HEK293 (cell line): ENCODE data around the gene PARP3.

Source experiments
- KLF1 ChIP-seq: fragments of 450-650 bp; formaldehyde crosslinking; IDR thresholded peaks from 2 replicates; pipeline ENCODE4 v1.5.1; 2016; ENCODE audit warnings: missing biosample characterization, missing genetic modification characterization
- KLF10 ChIP-seq: fragments of 450-650 bp; IDR thresholded peaks from 2 replicates; pipeline ENCODE4 v1.5.1; 2018; ENCODE audit warnings: missing biosample characterization, mild to moderate bottlenecking, missing genetic modification characterization
- KLF9 ChIP-seq: fragments of 450-650 bp; formaldehyde crosslinking; IDR thresholded peaks from 2 replicates; pipeline ENCODE4 v1.5.1; 2016; ENCODE audit warnings: missing biosample characterization, missing genetic modification characterization, low read depth
- MZF1 ChIP-seq: fragments of 450-650 bp; formaldehyde crosslinking; IDR thresholded peaks from 2 replicates; pipeline ENCODE4 v1.5.1; 2017; ENCODE audit warnings: missing biosample characterization, missing genetic modification characterization, borderline replicate concordance
- PBX3 ChIP-seq: sonication (generic); formaldehyde crosslinking; IDR thresholded peaks from 2 replicates; pipeline ENCODE4 v1.8.1; 2022; ENCODE audit warnings: mild to moderate bottlenecking, moderate library complexity, missing genetic modification reagents
- SCRT2 ChIP-seq: fragments of 450-650 bp; formaldehyde crosslinking; IDR thresholded peaks from 2 replicates; pipeline ENCODE4 v1.5.1; 2016; ENCODE audit warnings: missing biosample characterization, missing genetic modification characterization
- WT1 ChIP-seq: fragments of 450-650 bp; formaldehyde crosslinking; IDR thresholded peaks from 2 replicates; pipeline ENCODE4 v1.5.1; 2016; ENCODE audit warnings: missing biosample characterization, missing genetic modification characterization
- ZBTB11 ChIP-seq: fragments of 450-650 bp; formaldehyde crosslinking; conservative IDR thresholded peaks from 2 replicates; pipeline ENCODE4 v1.5.1; 2016; ENCODE audit warnings: low read depth, missing biosample characterization, missing genetic modification characterization
- ZBTB17 ChIP-seq: fragments of 450-650 bp; formaldehyde crosslinking; IDR thresholded peaks from 2 replicates; pipeline ENCODE4 v1.5.1; 2016; ENCODE audit warnings: missing biosample characterization, missing genetic modification characterization
- ZFP41 ChIP-seq: fragments of 450-650 bp; formaldehyde crosslinking; IDR thresholded peaks from 2 replicates; pipeline ENCODE4 v1.5.1; 2016; ENCODE audit warnings: missing biosample characterization, missing genetic modification characterization, borderline replicate concordance
- ZIC2 ChIP-seq: fragments of 450-650 bp; formaldehyde crosslinking; IDR thresholded peaks from 2 replicates; pipeline ENCODE4 v1.5.1; 2016; ENCODE audit warnings: missing biosample characterization, missing genetic modification characterization
- ZNF16 ChIP-seq: fragments of 450-650 bp; formaldehyde crosslinking; IDR thresholded peaks from 2 replicates; pipeline ENCODE4 v1.5.1; 2016; ENCODE audit warnings: low read depth, missing biosample characterization, missing genetic modification characterization
- ZNF2 ChIP-seq: fragments of 450-650 bp; formaldehyde crosslinking; IDR thresholded peaks from 2 replicates; pipeline ENCODE4 v1.5.1; 2016; ENCODE audit warnings: missing biosample characterization, missing genetic modification characterization
- ZNF292 ChIP-seq: fragments of 450-650 bp; formaldehyde crosslinking; IDR thresholded peaks from 2 replicates; pipeline ENCODE4 v1.5.1; 2016; ENCODE audit warnings: low read depth, missing biosample characterization, missing genetic modification characterization, borderline replicate concordance
- ZNF37A ChIP-seq: fragments of 450-650 bp; IDR thresholded peaks from 2 replicates; pipeline ENCODE4 v1.5.1; 2018; ENCODE audit warnings: missing biosample characterization, missing genetic modification characterization
- ZNF48 ChIP-seq: fragments of 450-650 bp; formaldehyde crosslinking; IDR thresholded peaks from 2 replicates; pipeline ENCODE4 v1.5.1; 2016; ENCODE audit warnings: missing biosample characterization, missing genetic modification characterization
- ZNF596 ChIP-seq: fragments of 450-650 bp; IDR thresholded peaks from 2 replicates; pipeline ENCODE4 v1.5.0; 2018; ENCODE audit warnings: missing biosample characterization, mild to moderate bottlenecking, missing genetic modification characterization, moderate library complexity
- ZNF629 ChIP-seq: fragments of 450-650 bp; formaldehyde crosslinking; IDR thresholded peaks from 2 replicates; pipeline ENCODE4 v1.5.1; 2017; ENCODE audit warnings: missing biosample characterization, missing genetic modification characterization
- ZNF747 ChIP-seq: fragments of 450-650 bp; formaldehyde crosslinking; IDR thresholded peaks from 2 replicates; pipeline ENCODE4 v1.5.1; 2016; ENCODE audit warnings: missing biosample characterization, missing genetic modification characterization
- ZNF776 ChIP-seq: fragments of 450-650 bp; formaldehyde crosslinking; IDR thresholded peaks from 2 replicates; pipeline ENCODE4 v1.5.0; 2017; ENCODE audit warnings: missing biosample characterization, missing genetic modification characterization, borderline replicate concordance
- ZNF791 ChIP-seq: fragments of 450-650 bp; formaldehyde crosslinking; IDR thresholded peaks from 2 replicates; pipeline ENCODE4 v1.5.1; 2016; ENCODE audit warnings: missing biosample characterization, missing genetic modification characterization
- TF ChIP-seq, protein P1 (sequence below): fragments of 450-650 bp; formaldehyde crosslinking; optimal IDR thresholded peaks from 2 replicates; pipeline ENCODE3; 2016; ENCODE audit warnings: missing biosample characterization, mild to moderate bottlenecking, missing genetic modification characterization
- TF ChIP-seq, protein P2 (sequence below): fragments of 450-650 bp; formaldehyde crosslinking; IDR thresholded peaks from 2 replicates; pipeline ENCODE4 v1.5.1; 2016; ENCODE audit warnings: missing biosample characterization, missing genetic modification characterization, low read depth
- TF ChIP-seq, protein P3 (sequence below): fragments of 450-650 bp; formaldehyde crosslinking; IDR thresholded peaks from 2 replicates; pipeline ENCODE4 v1.5.1; 2017; ENCODE audit warnings: missing biosample characterization, mild to moderate bottlenecking, missing genetic modification characterization, moderate library complexity
- TF ChIP-seq, protein P4 (sequence below): fragments of 450-650 bp; formaldehyde crosslinking; IDR thresholded peaks from 2 replicates; pipeline ENCODE4 v1.5.1; 2016; ENCODE audit warnings: missing biosample characterization, missing genetic modification characterization
- TF ChIP-seq, protein P5 (sequence below): fragments of 450-650 bp; formaldehyde crosslinking; IDR thresholded peaks from 2 replicates; pipeline ENCODE4 v1.5.1; 2016; ENCODE audit warnings: missing biosample characterization, missing genetic modification characterization

Gene PARP3

DNA sequence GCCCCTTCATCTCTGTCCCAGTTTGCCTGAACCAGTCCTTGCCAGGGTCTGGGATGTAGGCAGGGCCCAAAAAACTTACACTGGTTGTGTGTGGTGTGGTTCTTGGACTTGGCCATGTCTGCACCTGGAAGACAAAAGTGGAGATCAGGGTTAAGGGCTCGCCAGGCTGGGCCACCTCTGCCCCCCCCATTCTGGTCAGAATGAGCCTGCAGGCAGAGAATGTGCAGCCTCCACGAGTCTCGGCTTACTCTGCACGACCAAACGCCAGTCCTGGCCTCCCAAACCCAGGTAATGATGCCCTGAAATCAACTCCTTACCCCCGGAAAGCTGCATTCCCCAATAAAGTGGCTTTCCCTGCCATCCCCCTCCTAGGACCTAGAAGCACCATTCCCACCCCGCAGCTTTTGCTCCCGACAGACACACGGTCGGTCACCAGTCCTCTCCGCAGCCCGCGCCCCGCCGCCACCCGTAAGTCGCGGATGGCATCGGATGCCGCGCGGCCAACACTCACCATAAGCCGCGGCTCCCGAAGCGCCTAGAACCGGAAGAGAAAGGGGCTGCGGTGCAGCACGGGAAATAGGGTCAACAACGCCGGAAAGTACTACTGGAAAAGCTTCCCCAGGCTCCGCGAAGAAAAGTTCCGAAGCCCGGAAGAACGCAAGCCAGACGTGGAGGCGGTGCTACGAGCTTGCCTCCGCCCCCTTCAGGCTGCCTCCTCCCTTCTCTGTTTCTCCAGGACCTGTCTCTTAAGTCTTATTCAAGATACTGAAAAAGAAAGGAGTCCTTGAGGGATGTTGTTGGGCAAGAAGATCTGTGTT, 53.4 kb downstream of the PARP3 start, which contains the start of gene RPL29 (continued):
- TF ChIP-seq, protein P1, sequence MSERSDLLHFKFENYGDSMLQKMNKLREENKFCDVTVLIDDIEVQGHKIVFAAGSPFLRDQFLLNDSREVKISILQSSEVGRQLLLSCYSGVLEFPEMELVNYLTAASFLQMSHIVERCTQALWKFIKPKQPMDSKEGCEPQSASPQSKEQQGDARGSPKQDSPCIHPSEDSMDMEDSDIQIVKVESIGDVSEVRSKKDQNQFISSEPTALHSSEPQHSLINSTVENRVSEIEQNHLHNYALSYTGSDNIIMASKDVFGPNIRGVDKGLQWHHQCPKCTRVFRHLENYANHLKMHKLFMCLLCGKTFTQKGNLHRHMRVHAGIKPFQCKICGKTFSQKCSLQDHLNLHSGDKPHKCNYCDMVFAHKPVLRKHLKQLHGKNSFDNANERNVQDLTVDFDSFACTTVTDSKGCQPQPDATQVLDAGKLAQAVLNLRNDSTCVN (tag by site-specific recombination), result peak; percentile 33
- TF ChIP-seq ZNF747 (no peak), ZBTB17 (no peak; the same call in none of the 2 replicates), PBX3 (no peak), KLF1 (tag by site-specific recombination) (no peak), WT1 (peak; percentile 43; the same call in 1 of the 2 replicates), MZF1 (tag by site-specific recombination) (no peak), ZIC2 (tag by site-specific recombination) (no peak), ZNF2 (tag by site-specific recombination) (peak; percentile 94), SCRT2 (no peak), ZNF596 (tag by site-specific recombination) (no peak), ZNF48 (tag by site-specific recombination) (no peak), ZNF629 (tag by site-specific recombination) (peak; percentile 86), KLF10 (tag by site-specific recombination) (peak; percentile 60), ZFP41 (no peak), ZNF292 (tag by site-specific recombination) (no peak), ZNF776 (tag by site-specific recombination) (no peak), ZNF37A (tag by site-specific recombination) (no peak), ZNF16 (tag by site-specific recombination) (no peak), ZBTB11 (peak; percentile 99), ZNF791 (tag by site-specific recombination) (no peak), KLF9 (peak; percentile 41; the same call in 1 of the 2 replicates)
- TF ChIP-seq, protein P2, sequence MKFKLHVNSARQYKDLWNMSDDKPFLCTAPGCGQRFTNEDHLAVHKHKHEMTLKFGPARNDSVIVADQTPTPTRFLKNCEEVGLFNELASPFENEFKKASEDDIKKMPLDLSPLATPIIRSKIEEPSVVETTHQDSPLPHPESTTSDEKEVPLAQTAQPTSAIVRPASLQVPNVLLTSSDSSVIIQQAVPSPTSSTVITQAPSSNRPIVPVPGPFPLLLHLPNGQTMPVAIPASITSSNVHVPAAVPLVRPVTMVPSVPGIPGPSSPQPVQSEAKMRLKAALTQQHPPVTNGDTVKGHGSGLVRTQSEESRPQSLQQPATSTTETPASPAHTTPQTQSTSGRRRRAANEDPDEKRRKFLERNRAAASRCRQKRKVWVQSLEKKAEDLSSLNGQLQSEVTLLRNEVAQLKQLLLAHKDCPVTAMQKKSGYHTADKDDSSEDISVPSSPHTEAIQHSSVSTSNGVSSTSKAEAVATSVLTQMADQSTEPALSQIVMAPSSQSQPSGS, result no peak
- TF ChIP-seq, protein P3, sequence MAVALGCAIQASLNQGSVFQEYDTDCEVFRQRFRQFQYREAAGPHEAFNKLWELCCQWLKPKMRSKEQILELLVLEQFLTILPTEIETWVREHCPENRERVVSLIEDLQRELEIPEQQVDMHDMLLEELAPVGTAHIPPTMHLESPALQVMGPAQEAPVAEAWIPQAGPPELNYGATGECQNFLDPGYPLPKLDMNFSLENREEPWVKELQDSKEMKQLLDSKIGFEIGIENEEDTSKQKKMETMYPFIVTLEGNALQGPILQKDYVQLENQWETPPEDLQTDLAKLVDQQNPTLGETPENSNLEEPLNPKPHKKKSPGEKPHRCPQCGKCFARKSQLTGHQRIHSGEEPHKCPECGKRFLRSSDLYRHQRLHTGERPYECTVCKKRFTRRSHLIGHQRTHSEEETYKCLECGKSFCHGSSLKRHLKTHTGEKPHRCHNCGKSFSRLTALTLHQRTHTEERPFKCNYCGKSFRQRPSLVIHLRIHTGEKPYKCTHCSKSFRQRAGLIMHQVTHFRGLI, result peak; percentile 42; the same call in 1 of the 2 replicates
- TF ChIP-seq, protein P4, sequence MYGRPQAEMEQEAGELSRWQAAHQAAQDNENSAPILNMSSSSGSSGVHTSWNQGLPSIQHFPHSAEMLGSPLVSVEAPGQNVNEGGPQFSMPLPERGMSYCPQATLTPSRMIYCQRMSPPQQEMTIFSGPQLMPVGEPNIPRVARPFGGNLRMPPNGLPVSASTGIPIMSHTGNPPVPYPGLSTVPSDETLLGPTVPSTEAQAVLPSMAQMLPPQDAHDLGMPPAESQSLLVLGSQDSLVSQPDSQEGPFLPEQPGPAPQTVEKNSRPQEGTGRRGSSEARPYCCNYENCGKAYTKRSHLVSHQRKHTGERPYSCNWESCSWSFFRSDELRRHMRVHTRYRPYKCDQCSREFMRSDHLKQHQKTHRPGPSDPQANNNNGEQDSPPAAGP (tag by site-specific recombination), result peak; percentile 84
- TF ChIP-seq, protein P5, sequence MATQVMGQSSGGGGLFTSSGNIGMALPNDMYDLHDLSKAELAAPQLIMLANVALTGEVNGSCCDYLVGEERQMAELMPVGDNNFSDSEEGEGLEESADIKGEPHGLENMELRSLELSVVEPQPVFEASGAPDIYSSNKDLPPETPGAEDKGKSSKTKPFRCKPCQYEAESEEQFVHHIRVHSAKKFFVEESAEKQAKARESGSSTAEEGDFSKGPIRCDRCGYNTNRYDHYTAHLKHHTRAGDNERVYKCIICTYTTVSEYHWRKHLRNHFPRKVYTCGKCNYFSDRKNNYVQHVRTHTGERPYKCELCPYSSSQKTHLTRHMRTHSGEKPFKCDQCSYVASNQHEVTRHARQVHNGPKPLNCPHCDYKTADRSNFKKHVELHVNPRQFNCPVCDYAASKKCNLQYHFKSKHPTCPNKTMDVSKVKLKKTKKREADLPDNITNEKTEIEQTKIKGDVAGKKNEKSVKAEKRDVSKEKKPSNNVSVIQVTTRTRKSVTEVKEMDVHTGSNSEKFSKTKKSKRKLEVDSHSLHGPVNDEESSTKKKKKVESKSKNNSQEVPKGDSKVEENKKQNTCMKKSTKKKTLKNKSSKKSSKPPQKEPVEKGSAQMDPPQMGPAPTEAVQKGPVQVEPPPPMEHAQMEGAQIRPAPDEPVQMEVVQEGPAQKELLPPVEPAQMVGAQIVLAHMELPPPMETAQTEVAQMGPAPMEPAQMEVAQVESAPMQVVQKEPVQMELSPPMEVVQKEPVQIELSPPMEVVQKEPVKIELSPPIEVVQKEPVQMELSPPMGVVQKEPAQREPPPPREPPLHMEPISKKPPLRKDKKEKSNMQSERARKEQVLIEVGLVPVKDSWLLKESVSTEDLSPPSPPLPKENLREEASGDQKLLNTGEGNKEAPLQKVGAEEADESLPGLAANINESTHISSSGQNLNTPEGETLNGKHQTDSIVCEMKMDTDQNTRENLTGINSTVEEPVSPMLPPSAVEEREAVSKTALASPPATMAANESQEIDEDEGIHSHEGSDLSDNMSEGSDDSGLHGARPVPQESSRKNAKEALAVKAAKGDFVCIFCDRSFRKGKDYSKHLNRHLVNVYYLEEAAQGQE (tag by site-specific recombination), result 0 out of 2 replicates have a peak, but pooled peaks have one; percentile 21
